GM23338 (cell line): ENCODE measurements around the gene LILRB5. TPM values are rescaled to one million over a fixed set of nuclear protein-coding genes. Genes with fewer than 3 reads are reported as not detected.

Source experiments
- ATAC-seq: fragments of 200-7000 bp; cut with Tn5 transposase; 3 replicates; pipeline ENCODE4 v1.9.1; 2020
- DNase-seq: peaks from one replicate; pipeline ENCODE4 v3.0.0-alpha.2; 2015; ENCODE audit warnings: low spot score
- H2AFZ ChIP-seq: fragments of 200-600 bp; sonication (generic); 2 replicates; pipeline ENCODE4 v1.8.0; 2016; ENCODE audit warnings: antibody characterized with exemption, mild to moderate bottlenecking, moderate library complexity
- H3F3A ChIP-seq: fragments of 200-600 bp; sonication (generic); replicated peaks from 2 replicates; pipeline ENCODE4 v1.8.0; 2017; ENCODE audit warnings: antibody characterized with exemption, mixed run types, low read depth
- H3K27ac ChIP-seq: fragments of 200-600 bp; sonication (generic); 2 replicates; pipeline ENCODE4 v1.6.1; 2016; ENCODE audit warnings: low read depth
- H3K27me3 ChIP-seq: fragments of 200-600 bp; sonication (generic); 2 replicates; pipeline ENCODE4 v1.8.0; 2016; ENCODE audit warnings: mild to moderate bottlenecking, mixed run types, moderate library complexity; ENCODE audit not compliant: insufficient read depth
- H3K36me3 ChIP-seq: fragments of 200-600 bp; sonication (generic); 2 replicates; pipeline ENCODE4 v1.8.0; 2016; ENCODE audit warnings: mild to moderate bottlenecking; ENCODE audit not compliant: insufficient read depth
- H3K4me1 ChIP-seq: fragments of 200-600 bp; sonication (generic); 2 replicates; pipeline ENCODE4 v1.8.0; 2016; ENCODE audit warnings: mild to moderate bottlenecking, moderate library complexity; ENCODE audit not compliant: insufficient read depth
- H3K4me2 ChIP-seq: fragments of 200-600 bp; sonication (generic); 2 replicates; pipeline ENCODE4 v1.7.1; 2017; ENCODE audit warnings: mixed run types
- H3K4me3 ChIP-seq: fragments of 200-600 bp; sonication (generic); 2 replicates; pipeline ENCODE4 v1.6.1; 2016; ENCODE audit warnings: mixed run types
- H3K79me2 ChIP-seq: fragments of 200-600 bp; sonication (generic); replicated peaks from 2 replicates; pipeline ENCODE4 v1.8.0; 2017; ENCODE audit warnings: mild to moderate bottlenecking; ENCODE audit not compliant: insufficient read depth
- H3K9me2 ChIP-seq: fragments of 200-600 bp; sonication (generic); 2 replicates; pipeline ENCODE4 v1.8.0; 2017; ENCODE audit not compliant: insufficient read depth
- H4K20me1 ChIP-seq: fragments of 200-600 bp; sonication (generic); replicated peaks from 2 replicates; pipeline ENCODE4 v1.8.0; 2017; ENCODE audit warnings: mild to moderate bottlenecking; ENCODE audit not compliant: insufficient read depth
- H3K27ac Mint-ChIP-seq: 2 replicates; pipeline ENCODE4 v1.8.0; 2020; ENCODE audit warnings: inconsistent platforms, mild to moderate bottlenecking, moderate library complexity, mixed read lengths
- H3K27me3 Mint-ChIP-seq: 3 replicates; pipeline ENCODE4 v1.8.0; 2022; ENCODE audit warnings: low read depth, mild to moderate bottlenecking, moderate library complexity, mixed read lengths, inconsistent platforms; ENCODE audit not compliant: insufficient read depth, poor library complexity
- H3K36me3 Mint-ChIP-seq: 3 replicates; pipeline ENCODE4 v1.8.0; 2021; ENCODE audit warnings: low read depth, mild to moderate bottlenecking, inconsistent platforms, moderate library complexity, mixed read lengths
- H3K4me1 Mint-ChIP-seq: 3 replicates; pipeline ENCODE4 v1.8.0; 2020; ENCODE audit warnings: mild to moderate bottlenecking, inconsistent platforms, mixed read lengths
- H3K4me3 Mint-ChIP-seq: 3 replicates; pipeline ENCODE4 v1.8.0; 2021; ENCODE audit warnings: moderate library complexity, mild to moderate bottlenecking, inconsistent platforms, mixed read lengths
- H3K9me3 Mint-ChIP-seq: 3 replicates; pipeline ENCODE4 v1.8.0; 2020; ENCODE audit warnings: moderate library complexity, mild to moderate bottlenecking, inconsistent platforms, mixed read lengths
- CREB1 ChIP-seq: fragments of 250-450 bp; sonication (Bioruptor Pico); IDR thresholded peaks from 2 replicates; pipeline ENCODE4 v1.5.0; 2020; ENCODE audit warnings: low read depth, mild to moderate bottlenecking, moderate library complexity
- EZH2 ChIP-seq: fragments of 200-600 bp; sonication (generic); IDR thresholded peaks from one replicate; pipeline ENCODE4 v1.8.0; 2017; ENCODE audit warnings: antibody characterized with exemption, mild to moderate bottlenecking, low read depth; ENCODE audit not compliant: unreplicated experiment
- EZH2phosphoT487 ChIP-seq: fragments of 200-600 bp; sonication (generic); IDR thresholded peaks from one replicate; pipeline ENCODE4 v1.8.1; 2018; ENCODE audit warnings: antibody characterized with exemption; ENCODE audit not compliant: unreplicated experiment
- JUNB ChIP-seq: IDR thresholded peaks from one replicate; pipeline ENCODE4 v1.6.1; 2016; ENCODE audit warnings: antibody characterized with exemption; ENCODE audit not compliant: unreplicated experiment
- NANOG ChIP-seq: IDR thresholded peaks from 2 replicates; pipeline ENCODE4 v1.6.1; 2016; ENCODE audit warnings: antibody characterized with exemption, borderline replicate concordance
- POLR2AphosphoS5 ChIP-seq: IDR thresholded peaks from 2 replicates; pipeline ENCODE4 v1.6.1; 2016; ENCODE audit warnings: antibody characterized with exemption, low read depth
- STAT1 ChIP-seq: IDR thresholded peaks from one replicate; pipeline ENCODE4 v1.6.1; 2016; ENCODE audit warnings: antibody characterized with exemption; ENCODE audit not compliant: unreplicated experiment
- ZNF114 ChIP-seq: fragments of 250-450 bp; sonication (Bioruptor Pico); IDR thresholded peaks from 2 replicates; pipeline ENCODE4 v1.5.0; 2020; ENCODE audit warnings: mild to moderate bottlenecking, moderate library complexity
- ZNF331 ChIP-seq: fragments of 250-450 bp; sonication (Bioruptor Pico); IDR thresholded peaks from 2 replicates; pipeline ENCODE4 v1.5.0; 2020; ENCODE audit warnings: low read depth, mild to moderate bottlenecking, moderate library complexity
- polyA plus RNA-seq: library from polyadenylated mRNA; unstranded; fragments of >200 nt; fragmentation: Nextera tagmentation; extraction: Ambion mirVana; gene quantifications from 2 replicates; pipeline ENCODE4 v1.2.1, GENCODE V29; 2016
- total RNA-seq: library from RNA; depleted of rRNA; stranded (reverse); fragments of >200 nt; shearing (Covaris generic); gene quantifications from 2 replicates; pipeline ENCODE4 v1.2.3, GENCODE V29; 2014
- TF ChIP-seq, protein P1 (sequence below): IDR thresholded peaks from one replicate; pipeline ENCODE4 v1.6.1; 2018; ENCODE audit warnings: antibody characterized with exemption; ENCODE audit not compliant: unreplicated experiment
- TF ChIP-seq, protein P2 (sequence below): IDR thresholded peaks from 2 replicates; pipeline ENCODE4 v1.6.1; 2016; ENCODE audit warnings: antibody characterized with exemption
- TF ChIP-seq, protein P3 (sequence below): fragments of 250-450 bp; sonication (Bioruptor Pico); IDR thresholded peaks from 2 replicates; pipeline ENCODE4 v1.5.0; 2020; ENCODE audit warnings: mild to moderate bottlenecking, moderate library complexity
- TF ChIP-seq, protein P4 (sequence below), 2 experiments: fragments of 200-600 bp in 1 of 2; sonication (generic) in 1 of 2; conservative IDR thresholded peaks; 2 replicates each; pipeline versions ENCODE4 v1.5.1 to v1.6.1; 2016 to 2017; ENCODE audit warnings: antibody characterized with exemption in 2 of 2, low read depth in 2 of 2, mild to moderate bottlenecking in 2 of 2, moderate library complexity in 1 of 2

The LILRB5 gene
- total and polyA plus RNA-seq, 2 experiments from 2014 or later: not detected

DNA sequence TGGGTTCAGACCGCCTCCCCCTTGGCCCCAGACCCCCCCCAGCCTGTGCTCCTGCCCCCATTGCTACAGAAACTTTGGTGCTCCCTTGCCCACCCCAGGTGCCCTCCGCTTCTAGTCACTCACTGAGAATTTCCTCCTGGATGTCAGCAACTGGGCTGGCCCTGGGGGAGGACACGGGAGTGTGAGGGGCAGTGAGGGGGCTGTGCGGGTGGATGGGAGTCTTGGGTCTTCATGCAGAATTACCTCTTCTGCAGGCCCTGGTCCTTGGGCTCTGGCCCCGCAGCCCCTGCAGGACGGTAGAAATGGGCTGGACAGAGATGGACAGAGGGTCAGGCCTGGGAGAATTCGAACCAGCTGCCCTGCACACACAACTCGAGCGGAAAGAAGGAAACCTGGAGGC lies 4.8 kb downstream of the LILRB5 start:
- Mint-ChIP-seq H3K9me3 (no peaks in the 10 kb centered on the region), H3K36me3 (no peaks in the 10 kb centered on the region), H3K27me3 (peaks cover 5% of the 10 kb centered on the region), H3K4me1 (peaks cover 4% of the 10 kb centered on the region; the same call in 1 of the 3 replicates), H3K4me3 (no peak overlapping the region), H3K27ac (no peak overlapping the region)
- H3K9me2 ChIP-seq: no peaks in the 10 kb centered on the region
- H3K4me3 ChIP-seq: no peak overlapping the region
- no peak overlapping the region for H3K4me2 ChIP-seq
- no peak overlapping the region for H2AFZ ChIP-seq
- H3F3A ChIP-seq: no peaks in the 10 kb centered on the region
- H3K27me3 ChIP-seq: no peaks in the 10 kb centered on the region
- H3K79me2 ChIP-seq: no peaks in the 10 kb centered on the region
- no peaks in the 10 kb centered on the region for H3K4me1 ChIP-seq
- TF ChIP-seq STAT1 (no peak), CREB1 (CRISPR knock-in tag) (no peak), JUNB (no peak), ZNF114 (CRISPR knock-in tag) (no peak), EZH2 (no peak), NANOG (no peak), EZH2phosphoT487 (no peak), POLR2AphosphoS5 (no peak), ZNF331 (CRISPR knock-in tag) (no peak)
- TF ChIP-seq, protein P1, sequence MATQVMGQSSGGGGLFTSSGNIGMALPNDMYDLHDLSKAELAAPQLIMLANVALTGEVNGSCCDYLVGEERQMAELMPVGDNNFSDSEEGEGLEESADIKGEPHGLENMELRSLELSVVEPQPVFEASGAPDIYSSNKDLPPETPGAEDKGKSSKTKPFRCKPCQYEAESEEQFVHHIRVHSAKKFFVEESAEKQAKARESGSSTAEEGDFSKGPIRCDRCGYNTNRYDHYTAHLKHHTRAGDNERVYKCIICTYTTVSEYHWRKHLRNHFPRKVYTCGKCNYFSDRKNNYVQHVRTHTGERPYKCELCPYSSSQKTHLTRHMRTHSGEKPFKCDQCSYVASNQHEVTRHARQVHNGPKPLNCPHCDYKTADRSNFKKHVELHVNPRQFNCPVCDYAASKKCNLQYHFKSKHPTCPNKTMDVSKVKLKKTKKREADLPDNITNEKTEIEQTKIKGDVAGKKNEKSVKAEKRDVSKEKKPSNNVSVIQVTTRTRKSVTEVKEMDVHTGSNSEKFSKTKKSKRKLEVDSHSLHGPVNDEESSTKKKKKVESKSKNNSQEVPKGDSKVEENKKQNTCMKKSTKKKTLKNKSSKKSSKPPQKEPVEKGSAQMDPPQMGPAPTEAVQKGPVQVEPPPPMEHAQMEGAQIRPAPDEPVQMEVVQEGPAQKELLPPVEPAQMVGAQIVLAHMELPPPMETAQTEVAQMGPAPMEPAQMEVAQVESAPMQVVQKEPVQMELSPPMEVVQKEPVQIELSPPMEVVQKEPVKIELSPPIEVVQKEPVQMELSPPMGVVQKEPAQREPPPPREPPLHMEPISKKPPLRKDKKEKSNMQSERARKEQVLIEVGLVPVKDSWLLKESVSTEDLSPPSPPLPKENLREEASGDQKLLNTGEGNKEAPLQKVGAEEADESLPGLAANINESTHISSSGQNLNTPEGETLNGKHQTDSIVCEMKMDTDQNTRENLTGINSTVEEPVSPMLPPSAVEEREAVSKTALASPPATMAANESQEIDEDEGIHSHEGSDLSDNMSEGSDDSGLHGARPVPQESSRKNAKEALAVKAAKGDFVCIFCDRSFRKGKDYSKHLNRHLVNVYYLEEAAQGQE: no peak
- TF ChIP-seq, protein P2, sequence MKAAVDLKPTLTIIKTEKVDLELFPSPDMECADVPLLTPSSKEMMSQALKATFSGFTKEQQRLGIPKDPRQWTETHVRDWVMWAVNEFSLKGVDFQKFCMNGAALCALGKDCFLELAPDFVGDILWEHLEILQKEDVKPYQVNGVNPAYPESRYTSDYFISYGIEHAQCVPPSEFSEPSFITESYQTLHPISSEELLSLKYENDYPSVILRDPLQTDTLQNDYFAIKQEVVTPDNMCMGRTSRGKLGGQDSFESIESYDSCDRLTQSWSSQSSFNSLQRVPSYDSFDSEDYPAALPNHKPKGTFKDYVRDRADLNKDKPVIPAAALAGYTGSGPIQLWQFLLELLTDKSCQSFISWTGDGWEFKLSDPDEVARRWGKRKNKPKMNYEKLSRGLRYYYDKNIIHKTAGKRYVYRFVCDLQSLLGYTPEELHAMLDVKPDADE: no peak
- TF ChIP-seq, protein P3, sequence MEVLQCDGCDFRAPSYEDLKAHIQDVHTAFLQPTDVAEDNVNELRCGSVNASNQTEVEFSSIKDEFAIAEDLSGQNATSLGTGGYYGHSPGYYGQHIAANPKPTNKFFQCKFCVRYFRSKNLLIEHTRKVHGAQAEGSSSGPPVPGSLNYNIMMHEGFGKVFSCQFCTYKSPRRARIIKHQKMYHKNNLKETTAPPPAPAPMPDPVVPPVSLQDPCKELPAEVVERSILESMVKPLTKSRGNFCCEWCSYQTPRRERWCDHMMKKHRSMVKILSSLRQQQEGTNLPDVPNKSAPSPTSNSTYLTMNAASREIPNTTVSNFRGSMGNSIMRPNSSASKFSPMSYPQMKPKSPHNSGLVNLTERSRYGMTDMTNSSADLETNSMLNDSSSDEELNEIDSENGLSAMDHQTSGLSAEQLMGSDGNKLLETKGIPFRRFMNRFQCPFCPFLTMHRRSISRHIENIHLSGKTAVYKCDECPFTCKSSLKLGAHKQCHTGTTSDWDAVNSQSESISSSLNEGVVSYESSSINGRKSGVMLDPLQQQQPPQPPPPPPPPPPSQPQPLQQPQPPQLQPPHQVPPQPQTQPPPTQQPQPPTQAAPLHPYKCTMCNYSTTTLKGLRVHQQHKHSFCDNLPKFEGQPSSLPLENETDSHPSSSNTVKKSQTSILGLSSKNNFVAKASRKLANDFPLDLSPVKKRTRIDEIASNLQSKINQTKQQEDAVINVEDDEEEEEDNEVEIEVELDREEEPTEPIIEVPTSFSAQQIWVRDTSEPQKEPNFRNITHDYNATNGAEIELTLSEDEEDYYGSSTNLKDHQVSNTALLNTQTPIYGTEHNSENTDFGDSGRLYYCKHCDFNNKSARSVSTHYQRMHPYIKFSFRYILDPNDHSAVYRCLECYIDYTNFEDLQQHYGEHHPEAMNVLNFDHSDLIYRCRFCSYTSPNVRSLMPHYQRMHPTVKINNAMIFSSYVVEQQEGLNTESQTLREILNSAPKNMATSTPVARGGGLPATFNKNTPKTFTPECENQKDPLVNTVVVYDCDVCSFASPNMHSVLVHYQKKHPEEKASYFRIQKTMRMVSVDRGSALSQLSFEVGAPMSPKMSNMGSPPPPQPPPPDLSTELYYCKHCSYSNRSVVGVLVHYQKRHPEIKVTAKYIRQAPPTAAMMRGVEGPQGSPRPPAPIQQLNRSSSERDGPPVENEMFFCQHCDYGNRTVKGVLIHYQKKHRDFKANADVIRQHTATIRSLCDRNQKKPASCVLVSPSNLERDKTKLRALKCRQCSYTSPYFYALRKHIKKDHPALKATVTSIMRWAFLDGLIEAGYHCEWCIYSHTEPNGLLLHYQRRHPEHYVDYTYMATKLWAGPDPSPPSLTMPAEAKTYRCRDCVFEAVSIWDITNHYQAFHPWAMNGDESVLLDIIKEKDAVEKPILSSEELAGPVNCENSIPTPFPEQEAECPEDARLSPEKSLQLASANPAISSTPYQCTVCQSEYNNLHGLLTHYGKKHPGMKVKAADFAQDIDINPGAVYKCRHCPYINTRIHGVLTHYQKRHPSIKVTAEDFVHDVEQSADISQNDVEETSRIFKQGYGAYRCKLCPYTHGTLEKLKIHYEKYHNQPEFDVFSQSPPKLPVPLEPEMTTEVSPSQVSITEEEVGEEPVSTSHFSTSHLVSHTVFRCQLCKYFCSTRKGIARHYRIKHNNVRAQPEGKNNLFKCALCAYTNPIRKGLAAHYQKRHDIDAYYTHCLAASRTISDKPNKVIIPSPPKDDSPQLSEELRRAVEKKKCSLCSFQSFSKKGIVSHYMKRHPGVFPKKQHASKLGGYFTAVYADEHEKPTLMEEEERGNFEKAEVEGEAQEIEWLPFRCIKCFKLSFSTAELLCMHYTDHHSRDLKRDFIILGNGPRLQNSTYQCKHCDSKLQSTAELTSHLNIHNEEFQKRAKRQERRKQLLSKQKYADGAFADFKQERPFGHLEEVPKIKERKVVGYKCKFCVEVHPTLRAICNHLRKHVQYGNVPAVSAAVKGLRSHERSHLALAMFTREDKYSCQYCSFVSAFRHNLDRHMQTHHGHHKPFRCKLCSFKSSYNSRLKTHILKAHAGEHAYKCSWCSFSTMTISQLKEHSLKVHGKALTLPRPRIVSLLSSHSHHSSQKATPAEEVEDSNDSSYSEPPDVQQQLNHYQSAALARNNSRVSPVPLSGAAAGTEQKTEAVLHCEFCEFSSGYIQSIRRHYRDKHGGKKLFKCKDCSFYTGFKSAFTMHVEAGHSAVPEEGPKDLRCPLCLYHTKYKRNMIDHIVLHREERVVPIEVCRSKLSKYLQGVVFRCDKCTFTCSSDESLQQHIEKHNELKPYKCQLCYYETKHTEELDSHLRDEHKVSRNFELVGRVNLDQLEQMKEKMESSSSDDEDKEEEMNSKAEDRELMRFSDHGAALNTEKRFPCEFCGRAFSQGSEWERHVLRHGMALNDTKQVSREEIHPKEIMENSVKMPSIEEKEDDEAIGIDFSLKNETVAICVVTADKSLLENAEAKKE (CRISPR knock-in tag): no peak
- TF ChIP-seq, protein P4, sequence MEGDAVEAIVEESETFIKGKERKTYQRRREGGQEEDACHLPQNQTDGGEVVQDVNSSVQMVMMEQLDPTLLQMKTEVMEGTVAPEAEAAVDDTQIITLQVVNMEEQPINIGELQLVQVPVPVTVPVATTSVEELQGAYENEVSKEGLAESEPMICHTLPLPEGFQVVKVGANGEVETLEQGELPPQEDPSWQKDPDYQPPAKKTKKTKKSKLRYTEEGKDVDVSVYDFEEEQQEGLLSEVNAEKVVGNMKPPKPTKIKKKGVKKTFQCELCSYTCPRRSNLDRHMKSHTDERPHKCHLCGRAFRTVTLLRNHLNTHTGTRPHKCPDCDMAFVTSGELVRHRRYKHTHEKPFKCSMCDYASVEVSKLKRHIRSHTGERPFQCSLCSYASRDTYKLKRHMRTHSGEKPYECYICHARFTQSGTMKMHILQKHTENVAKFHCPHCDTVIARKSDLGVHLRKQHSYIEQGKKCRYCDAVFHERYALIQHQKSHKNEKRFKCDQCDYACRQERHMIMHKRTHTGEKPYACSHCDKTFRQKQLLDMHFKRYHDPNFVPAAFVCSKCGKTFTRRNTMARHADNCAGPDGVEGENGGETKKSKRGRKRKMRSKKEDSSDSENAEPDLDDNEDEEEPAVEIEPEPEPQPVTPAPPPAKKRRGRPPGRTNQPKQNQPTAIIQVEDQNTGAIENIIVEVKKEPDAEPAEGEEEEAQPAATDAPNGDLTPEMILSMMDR (conservative IDR thresholded peaks at IDR 0.05; ENCODE audit: low read depth in 2 of 2): no peak
- no peak for DNase-seq
- H4K20me1 ChIP-seq: no peaks in the 10 kb centered on the region
- no peaks in the 10 kb centered on the region for H3K36me3 ChIP-seq
- no peak for ATAC-seq
- H3K27ac ChIP-seq: no peak overlapping the region
